Hepatocyte (in vitro differentiated cells): ENCODE data around the gene XRCC2.

Experiments
- EZH2 ChIP-seq: fragments of 200-600 bp; sonication (generic); IDR thresholded peaks from 2 replicates; pipeline ENCODE4 v1.6.1; 2016; ENCODE audit warnings: antibody characterized with exemption, mild to moderate bottlenecking, borderline replicate concordance
- EZH2phosphoT487 ChIP-seq: fragments of 200-600 bp; sonication (generic); IDR thresholded peaks from one replicate; pipeline ENCODE4 v1.6.1; 2018; ENCODE audit warnings: antibody characterized with exemption, mild to moderate bottlenecking, low read depth, moderate library complexity; ENCODE audit not compliant: unreplicated experiment, severe bottlenecking
- TF ChIP-seq, protein P1 (sequence below): fragments of 200-600 bp; sonication (generic); IDR thresholded peaks from 2 replicates; pipeline ENCODE4 v1.5.1; 2016; ENCODE audit warnings: antibody characterized with exemption, mild to moderate bottlenecking; ENCODE audit not compliant: poor library complexity

DNA sequence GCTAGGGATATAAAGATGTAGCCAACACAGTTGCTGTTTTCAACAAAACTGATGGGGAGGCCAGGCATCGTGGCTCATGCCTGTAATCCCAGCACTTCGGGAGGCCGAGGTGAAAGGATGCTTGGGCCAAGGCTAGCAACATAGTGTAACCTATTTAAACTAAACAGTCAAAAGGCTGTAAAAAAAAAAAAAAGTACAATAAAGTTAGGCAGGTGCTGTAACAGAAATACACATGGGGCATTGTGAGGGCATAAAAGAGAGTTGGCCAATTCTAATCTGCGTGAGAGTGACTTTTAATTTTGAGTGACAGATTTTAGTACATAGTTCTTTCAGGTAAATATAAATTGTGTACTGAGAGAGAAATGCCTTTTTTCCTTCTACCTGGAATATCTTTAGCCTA lies 6.2 kb downstream of the XRCC2 start:
- TF ChIP-seq, protein P1, sequence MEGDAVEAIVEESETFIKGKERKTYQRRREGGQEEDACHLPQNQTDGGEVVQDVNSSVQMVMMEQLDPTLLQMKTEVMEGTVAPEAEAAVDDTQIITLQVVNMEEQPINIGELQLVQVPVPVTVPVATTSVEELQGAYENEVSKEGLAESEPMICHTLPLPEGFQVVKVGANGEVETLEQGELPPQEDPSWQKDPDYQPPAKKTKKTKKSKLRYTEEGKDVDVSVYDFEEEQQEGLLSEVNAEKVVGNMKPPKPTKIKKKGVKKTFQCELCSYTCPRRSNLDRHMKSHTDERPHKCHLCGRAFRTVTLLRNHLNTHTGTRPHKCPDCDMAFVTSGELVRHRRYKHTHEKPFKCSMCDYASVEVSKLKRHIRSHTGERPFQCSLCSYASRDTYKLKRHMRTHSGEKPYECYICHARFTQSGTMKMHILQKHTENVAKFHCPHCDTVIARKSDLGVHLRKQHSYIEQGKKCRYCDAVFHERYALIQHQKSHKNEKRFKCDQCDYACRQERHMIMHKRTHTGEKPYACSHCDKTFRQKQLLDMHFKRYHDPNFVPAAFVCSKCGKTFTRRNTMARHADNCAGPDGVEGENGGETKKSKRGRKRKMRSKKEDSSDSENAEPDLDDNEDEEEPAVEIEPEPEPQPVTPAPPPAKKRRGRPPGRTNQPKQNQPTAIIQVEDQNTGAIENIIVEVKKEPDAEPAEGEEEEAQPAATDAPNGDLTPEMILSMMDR = no peak
- TF ChIP-seq EZH2 = no peak
- no peak for TF ChIP-seq EZH2phosphoT487
